Left lung (tissue), 10 donors: ENCODE results near the gene HDAC4. TPM values are rescaled to one million over a fixed set of nuclear protein-coding genes. Genes with fewer than 3 reads are reported as not detected.

Experiments
- ATAC-seq: fragments of 200-7000 bp; cut with Tn5 transposase; one replicate; pipeline ENCODE4 v1.9.1; 2020; ENCODE audit warnings: moderate library complexity
- DNase-seq, 4 donors: peaks; one replicate each; pipeline ENCODE4 v3.0.0-alpha.2; 2013 to 2020
- H3K27ac ChIP-seq, 2 donors: fragments of 200-600 bp; sonication (generic) in 1 of 2; one replicate each; pipeline versions ENCODE4 v1.5.0 to v1.8.0; 2020 to 2021
- H3K27me3 ChIP-seq, 2 donors: fragments of 200-600 bp; sonication (generic) in 1 of 2; one replicate each; pipeline versions ENCODE4 v1.5.0 to v1.8.0; 2020 to 2021
- H3K36me3 ChIP-seq, 2 donors: fragments of 200-600 bp; sonication (generic) in 1 of 2; one replicate each; pipeline versions ENCODE4 v1.5.0 to v1.8.0; 2020 to 2021
- H3K4me1 ChIP-seq, 2 donors: fragments of 200-600 bp; one replicate each; pipeline ENCODE4 v1.8.0; 2021
- H3K4me3 ChIP-seq, 2 donors: fragments of 200-600 bp; sonication (generic) in 1 of 2; one replicate each; pipeline versions ENCODE4 v1.5.0 to v1.8.0; 2020 to 2021; ENCODE audit warnings: mild to moderate bottlenecking in 1 of 2
- H3K9me3 ChIP-seq, 2 donors: fragments of 200-600 bp; sonication (generic) in 1 of 2; one replicate each; pipeline versions ENCODE4 v1.5.0 to v1.8.0; 2020 to 2021
- intact Hi-C, 2 donors: fragments of 100-400 bp; cut with DNase I; formaldehyde crosslinking; loops; one replicate each; pipeline versions ENCODE4 v1.11.2 to v1.14.2; 2022
- polyA plus RNA-seq, 6 donors: library from polyadenylated mRNA; unstranded; fragments of 120-200 nt; gene quantifications; one replicate each; pipeline ENCODE4 v1.2.1, GENCODE V29; 2013; ENCODE audit not compliant: insufficient read length in 6 of 6
- total RNA-seq, 2 donors: library from RNA; stranded (reverse); fragmentation: NEBNext Ultra II Directional; extraction: Animal tissue kit (Norgen Biotek cat#: 25700); gene quantifications; one replicate each; pipeline ENCODE4 v1.2.1, GENCODE V29; 2021
- TF ChIP-seq, protein P1 (sequence below), 2 donors: fragments of 200-600 bp; sonication (generic) in 1 of 2; IDR thresholded peaks; one replicate each; pipeline versions ENCODE4 v1.5.0 to v1.8.0; 2021; ENCODE audit warnings: antibody characterized with exemption in 2 of 2
- donor health status: DM: no; HTN: yes; CAD: no.
- donor health status: DM: no; HTN: no; CAD: no.

The HDAC4 gene
- total and polyA plus RNA-seq, 8 donors: 9.9 to 36.8 (median 12.8) TPM

DNA sequence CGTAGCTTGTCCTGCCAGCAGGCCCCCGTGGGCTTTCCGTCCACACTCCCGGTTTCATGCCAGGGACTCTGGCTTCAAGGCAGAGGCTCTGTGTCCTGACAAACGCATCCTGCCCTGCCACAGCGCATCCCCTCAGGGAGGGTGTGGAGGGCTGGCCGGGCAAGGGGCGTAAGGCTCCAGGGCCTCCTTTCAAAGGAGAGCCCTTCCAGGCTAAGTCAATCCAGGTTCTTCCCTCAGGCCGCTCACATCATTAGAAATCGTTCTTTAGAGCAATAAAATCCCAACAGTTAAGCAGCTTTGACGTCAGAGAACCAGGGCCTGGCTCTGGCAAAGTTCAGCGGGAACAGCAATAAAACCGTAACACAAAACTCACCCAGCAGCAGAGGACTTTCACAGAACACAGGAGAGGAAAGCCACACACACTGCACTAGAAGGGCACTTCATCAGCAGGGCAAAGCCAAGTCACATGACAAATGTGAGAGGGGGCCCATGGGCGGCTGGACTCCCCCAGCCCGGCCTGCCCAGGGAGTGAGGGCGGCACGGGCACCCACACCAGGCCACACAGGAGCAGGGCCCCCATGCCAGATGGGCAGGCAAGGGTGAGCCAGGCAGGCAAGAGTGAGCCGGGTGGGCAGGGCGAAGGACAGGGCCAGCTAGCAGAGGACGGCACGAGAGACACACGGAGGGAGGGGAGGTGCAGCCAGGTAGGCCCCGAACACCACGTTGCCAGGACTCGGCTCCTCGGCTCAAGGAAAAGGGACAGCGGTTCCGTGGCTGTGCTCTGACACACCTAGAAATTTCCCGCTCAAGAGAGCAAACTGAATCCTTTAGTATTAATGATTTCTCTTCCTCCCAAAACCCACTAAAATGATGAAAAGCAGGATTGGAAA lies 52.0 kb downstream of the HDAC4 start:
- no peak overlapping the region for H3K4me3 ChIP-seq
- H3K36me3 ChIP-seq: peaks cover 0 to 41% of the 10 kb centered on the region in 2 donors
- H3K9me3 ChIP-seq: no peaks in the 10 kb centered on the region
- no peak for DNase-seq
- no peak overlapping the region for H3K27ac ChIP-seq
- no peaks in the 10 kb centered on the region for H3K4me1 ChIP-seq
- TF ChIP-seq, protein P1, sequence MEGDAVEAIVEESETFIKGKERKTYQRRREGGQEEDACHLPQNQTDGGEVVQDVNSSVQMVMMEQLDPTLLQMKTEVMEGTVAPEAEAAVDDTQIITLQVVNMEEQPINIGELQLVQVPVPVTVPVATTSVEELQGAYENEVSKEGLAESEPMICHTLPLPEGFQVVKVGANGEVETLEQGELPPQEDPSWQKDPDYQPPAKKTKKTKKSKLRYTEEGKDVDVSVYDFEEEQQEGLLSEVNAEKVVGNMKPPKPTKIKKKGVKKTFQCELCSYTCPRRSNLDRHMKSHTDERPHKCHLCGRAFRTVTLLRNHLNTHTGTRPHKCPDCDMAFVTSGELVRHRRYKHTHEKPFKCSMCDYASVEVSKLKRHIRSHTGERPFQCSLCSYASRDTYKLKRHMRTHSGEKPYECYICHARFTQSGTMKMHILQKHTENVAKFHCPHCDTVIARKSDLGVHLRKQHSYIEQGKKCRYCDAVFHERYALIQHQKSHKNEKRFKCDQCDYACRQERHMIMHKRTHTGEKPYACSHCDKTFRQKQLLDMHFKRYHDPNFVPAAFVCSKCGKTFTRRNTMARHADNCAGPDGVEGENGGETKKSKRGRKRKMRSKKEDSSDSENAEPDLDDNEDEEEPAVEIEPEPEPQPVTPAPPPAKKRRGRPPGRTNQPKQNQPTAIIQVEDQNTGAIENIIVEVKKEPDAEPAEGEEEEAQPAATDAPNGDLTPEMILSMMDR (IDR thresholded peaks at IDR 0.05): no peak
- H3K27me3 ChIP-seq: no peaks in the 10 kb centered on the region
- ATAC-seq: no peak
- intact Hi-C loops: no loop called here

DNA sequence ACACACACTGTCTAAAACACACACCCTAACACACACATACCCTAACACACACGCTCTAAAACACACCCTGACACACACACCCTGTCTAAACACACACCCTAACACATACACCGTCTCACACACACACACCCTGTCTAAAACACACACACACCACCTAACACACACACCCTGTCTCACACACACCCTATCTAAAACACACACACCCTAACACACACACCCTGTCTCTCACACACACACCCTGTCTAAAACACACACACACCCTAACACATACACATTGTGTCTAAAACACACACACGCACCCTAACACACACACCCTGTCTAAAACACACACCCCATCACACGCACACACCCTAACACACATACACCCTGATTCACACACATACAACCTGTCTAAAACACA lies 54.1 kb downstream of the HDAC4 start:
- no peak overlapping the region for H3K27ac ChIP-seq
- ATAC-seq: no peak
- H3K4me1 ChIP-seq: no peaks in the 10 kb centered on the region
- no peak for DNase-seq
- H3K9me3 ChIP-seq: no peaks in the 10 kb centered on the region
- TF ChIP-seq, protein P1 (IDR thresholded peaks at IDR 0.05): no peak
- intact Hi-C loops: no loop called here
- peaks cover 0 to 33% of the 10 kb centered on the region in 2 donors for H3K36me3 ChIP-seq
- no peak overlapping the region for H3K4me3 ChIP-seq
- H3K27me3 ChIP-seq: no peaks in the 10 kb centered on the region

DNA sequence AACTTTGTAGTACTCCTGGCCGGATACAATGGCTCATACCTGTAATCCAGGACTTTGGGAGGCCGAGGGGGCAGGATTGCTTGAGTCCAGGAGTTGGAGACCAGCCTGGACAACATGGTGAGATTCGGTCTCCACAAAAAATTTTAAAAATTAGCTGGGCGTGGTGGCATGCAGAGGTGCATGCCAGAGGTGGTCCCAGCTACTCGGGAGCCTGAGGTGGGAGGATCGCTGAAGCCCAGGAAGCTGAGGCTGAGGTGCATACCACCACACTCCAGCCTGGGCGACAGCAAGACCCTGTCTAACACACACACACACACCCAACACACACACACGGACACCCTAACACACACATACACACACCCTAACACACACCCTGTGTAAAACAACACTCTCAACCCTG lies 55.6 kb downstream of the HDAC4 start:
- no peak overlapping the region for H3K4me3 ChIP-seq
- no peak for ATAC-seq
- intact Hi-C loops: no loop called here

DNA sequence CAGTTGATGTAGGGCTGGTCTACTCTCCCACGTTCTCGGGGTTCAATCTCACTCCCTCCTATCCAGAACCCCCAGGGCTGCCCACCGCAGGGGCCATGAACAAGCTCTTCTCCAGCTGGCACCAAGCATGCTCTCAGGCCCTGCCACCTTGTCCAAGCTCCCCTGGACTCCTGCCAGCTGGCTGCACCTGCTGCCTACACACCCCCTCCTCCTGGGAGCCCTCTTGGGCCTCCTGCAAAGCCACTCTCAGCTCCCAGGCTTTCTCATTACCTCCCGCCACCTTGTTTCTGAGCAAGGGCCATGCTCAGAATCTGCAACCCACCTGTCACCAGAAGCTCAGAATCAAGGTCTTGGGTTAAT lies 56.0 kb downstream of the HDAC4 start:
- Histone ChIP-seq H3K27me3 (no peaks in the 10 kb centered on the region), H3K36me3 (peaks cover 0 to 17% of the 10 kb centered on the region in 2 donors), H3K4me3 (no peak overlapping the region), H3K27ac (no peak overlapping the region), H3K9me3 (no peaks in the 10 kb centered on the region), H3K4me1 (peaks cover 0 to 8% of the 10 kb centered on the region in 2 donors)
- no peak for DNase-seq
- TF ChIP-seq, protein P1 (IDR thresholded peaks at IDR 0.05): no peak
- ATAC-seq: no peak
- intact Hi-C loops: no loop called here

More for the DNA sequence above, 55.6 kb downstream of the HDAC4 start:
- Histone ChIP-seq H3K4me1 (peaks cover 0 to 4% of the 10 kb centered on the region in 2 donors), H3K9me3 (no peaks in the 10 kb centered on the region), H3K27ac (no peak overlapping the region), H3K27me3 (no peaks in the 10 kb centered on the region), H3K36me3 (peaks cover 0 to 18% of the 10 kb centered on the region in 2 donors)
- TF ChIP-seq, protein P1 (IDR thresholded peaks at IDR 0.05): no peak
- DNase-seq: no peak

DNA sequence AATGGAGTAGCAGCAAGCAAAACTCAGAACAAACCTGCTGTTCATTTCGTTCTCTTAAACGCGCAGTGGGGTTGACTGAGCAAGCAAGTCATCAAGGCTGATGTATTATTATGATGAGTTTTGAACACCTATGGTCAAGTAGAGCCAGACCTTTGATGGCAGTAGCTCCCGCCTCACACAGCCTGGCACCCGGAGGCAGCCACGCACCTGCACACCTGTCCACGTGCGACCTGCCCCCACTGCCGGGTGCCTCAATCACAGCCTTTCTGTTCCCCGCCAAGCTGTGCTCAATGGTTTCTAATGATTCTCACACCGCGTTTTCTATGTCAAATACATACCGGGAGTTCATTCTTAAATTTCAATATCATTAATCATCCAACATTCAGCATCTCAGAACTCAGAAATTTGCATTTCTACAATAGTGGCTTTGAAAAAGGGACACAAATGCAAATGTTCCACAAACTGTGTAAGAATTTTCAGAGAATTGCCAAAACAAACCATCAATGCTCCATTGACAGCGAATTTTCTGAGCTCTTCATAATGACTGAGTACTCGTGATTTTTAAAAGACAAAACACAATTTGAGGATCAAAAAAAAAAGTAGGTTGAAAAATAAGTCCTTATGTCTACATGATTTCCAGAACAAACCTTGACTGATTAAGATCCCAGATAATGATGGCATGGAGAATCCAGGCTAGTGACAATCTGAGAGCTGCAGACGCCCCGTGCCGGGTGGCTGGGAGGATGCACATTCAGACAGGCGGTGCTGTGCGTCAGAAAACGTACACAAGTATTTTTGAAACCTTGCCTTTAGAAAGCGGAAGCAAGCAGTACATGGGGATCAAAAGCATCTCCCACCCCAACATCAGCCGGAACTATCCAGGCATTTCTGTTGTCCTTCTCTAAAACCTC lies 56.6 kb downstream of the HDAC4 start:
- no peak for ATAC-seq
- peaks cover 0 to 10% of the 10 kb centered on the region in 2 donors for H3K36me3 ChIP-seq
- H3K4me1 ChIP-seq: peaks cover 0 to 14% of the 10 kb centered on the region in 2 donors
- no peaks in the 10 kb centered on the region for H3K27me3 ChIP-seq
- intact Hi-C loops: no loop called here
- no peak for DNase-seq
- TF ChIP-seq, protein P1 (IDR thresholded peaks at IDR 0.05): no peak
- no peaks in the 10 kb centered on the region for H3K9me3 ChIP-seq
- H3K27ac ChIP-seq: no peak overlapping the region
- H3K4me3 ChIP-seq: no peak overlapping the region
